MCF 10A (cell line): ENCODE results near the gene TEX48. TPM values are rescaled to one million over a fixed set of nuclear protein-coding genes. Genes with fewer than 3 reads are reported as not detected.

ENCODE experiments used
- BruUV-seq: library from RNA; stranded (reverse); fragments of 400-500 nt; replicated peaks from 2 replicates; lab custom pipeline; 2021; lab: Mats Ljungman, UMichigan
- CTCF ChIA-PET: fragments of 300-600 bp; sonication (Branson Sonifier 250); formaldehyde crosslinking; extraction: SDS; loops from one replicate; lab custom pipeline; 2021; ENCODE audit warnings: antibody characterized with exemption, inconsistent platforms; lab: Yijun Ruan, JAX
- POLR2A ChIA-PET: fragments of 300-600, 350-650 bp; sonication (Branson Sonifier 250); formaldehyde crosslinking; extraction: SDS; loops from one replicate; lab custom pipeline; 2020; ENCODE audit warnings: antibody characterized with exemption, inconsistent platforms; lab: Yijun Ruan, JAX
- DNase-seq: peaks from one replicate; pipeline ENCODE4 v3.0.0-alpha.2; 2018; ENCODE audit not compliant: unreplicated experiment
- H3K27ac Mint-ChIP-seq: one replicate; pipeline ENCODE4 v1.8.0; 2022; ENCODE audit warnings: mild to moderate bottlenecking, low read depth, mixed read lengths; ENCODE audit not compliant: unreplicated experiment
- H3K27me3 Mint-ChIP-seq: one replicate; pipeline ENCODE4 v1.8.0; 2022; ENCODE audit warnings: mixed read lengths; ENCODE audit not compliant: insufficient read depth, unreplicated experiment
- H3K36me3 Mint-ChIP-seq: one replicate; pipeline ENCODE4 v1.8.0; 2022; ENCODE audit warnings: mild to moderate bottlenecking, moderate library complexity, mixed read lengths; ENCODE audit not compliant: insufficient read depth, unreplicated experiment
- H3K4me1 Mint-ChIP-seq: one replicate; pipeline ENCODE4 v1.8.0; 2022; ENCODE audit warnings: mixed read lengths; ENCODE audit not compliant: insufficient read depth, unreplicated experiment
- H3K4me3 Mint-ChIP-seq: one replicate; pipeline ENCODE4 v1.8.0; 2022; ENCODE audit warnings: mild to moderate bottlenecking, moderate library complexity, mixed read lengths; ENCODE audit not compliant: unreplicated experiment
- H3K9me3 Mint-ChIP-seq: one replicate; pipeline ENCODE4 v1.8.0; 2022; ENCODE audit warnings: mixed read lengths; ENCODE audit not compliant: unreplicated experiment
- CTCF ChIP-seq: fragments of 200-600 bp; IDR thresholded peaks from one replicate; pipeline ENCODE4 v1.8.0; 2022; ENCODE audit warnings: antibody characterized with exemption, mild to moderate bottlenecking; ENCODE audit not compliant: unreplicated experiment
- intact Hi-C: fragments of 100-400 bp; cut with micrococcal nuclease; formaldehyde crosslinking; loops from 2 replicates; pipeline ENCODE4 v1.14.1; 2022
- total RNA-seq: library from RNA; stranded (reverse); gene quantifications from 2 replicates; pipeline ENCODE4 v1.2.3, GENCODE V29; 2022

The TEX48 gene
- total RNA-seq, 1 experiment from 2014 or later: not detected

GRCh38 chr9:114638404-114638803 lies 43.6 kb downstream of the TEX48 start:
- ChIA-PET POLR2A (interaction anchor here (1.2 to 1.3 kb wide), 2 partner anchors 13 to 51 kb away, joined by 3 read pairs; partner anchors contain the start of gene ATP6V1G1), CTCF (interaction anchor here (1.0 to 3.7 kb wide), 2 partner anchors 14 to 204 kb away, joined by 4 to 25 read pairs; no protein-coding TSS in a partner anchor)

GRCh38 chr9:114634387-114634786 lies 47.6 kb downstream of the TEX48 start:
- Mint-ChIP-seq H3K36me3 (peaks cover 19% of the 10 kb centered on the region), H3K4me1 (no peaks in the 10 kb centered on the region), H3K9me3 (no peaks in the 10 kb centered on the region), H3K4me3 (no peak overlapping the region), H3K27me3 (no peaks in the 10 kb centered on the region), H3K27ac (no peak overlapping the region)
- intact Hi-C loops: no loop called here
- CTCF ChIA-PET: interaction anchor here (1.6 kb wide), 1 partner anchor 19 kb away, joined by 9 read pairs; no protein-coding TSS in a partner anchor
- no peak for DNase-seq
- POLR2A ChIA-PET: interaction anchor here (0.6 to 0.9 kb wide), 2 partner anchors 127 to 133 kb away, joined by 3 read pairs; no protein-coding TSS in a partner anchor
- TF ChIP-seq CTCF: no peak
- no TSS peak for BruUV-seq

More at GRCh38 chr9:114638404-114638803, 43.6 kb downstream of the TEX48 start:
- no TSS peak for BruUV-seq
- Mint-ChIP-seq H3K4me1 (no peaks in the 10 kb centered on the region), H3K27ac (no peak overlapping the region), H3K27me3 (no peaks in the 10 kb centered on the region), H3K9me3 (no peaks in the 10 kb centered on the region), H3K36me3 (peaks cover 28% of the 10 kb centered on the region), H3K4me3 (no peak overlapping the region)
- no peak for TF ChIP-seq CTCF
- intact Hi-C loops: no loop called here
- DNase-seq: no peak

GRCh38 chr9:114633438-114634089 lies 48.4 kb downstream of the TEX48 start:
- no peaks in the 10 kb centered on the region for H3K9me3 Mint-ChIP-seq
- intact Hi-C loops: no loop called here
- H3K27ac Mint-ChIP-seq: no peak overlapping the region
- no peak for DNase-seq
- no peak overlapping the region for H3K4me3 Mint-ChIP-seq
- H3K36me3 Mint-ChIP-seq: peaks cover 13% of the 10 kb centered on the region
- H3K27me3 Mint-ChIP-seq: no peaks in the 10 kb centered on the region
- CTCF ChIA-PET: interaction anchor here (0.6 to 1.3 kb wide), 2 partner anchors 20 to 193 kb away, joined by 3 to 5 read pairs; no protein-coding TSS in a partner anchor
- POLR2A ChIA-PET: interaction anchor here (0.9 kb wide), 1 partner anchor 126 kb away, joined by 3 read pairs; no protein-coding TSS in a partner anchor
- no TSS peak for BruUV-seq
- H3K4me1 Mint-ChIP-seq: no peaks in the 10 kb centered on the region
- no peak for TF ChIP-seq CTCF

GRCh38 chr9:114631166-114631565 lies 50.8 kb downstream of the TEX48 start:
- no TSS peak for BruUV-seq
- CTCF ChIA-PET: interaction anchor here (0.7 to 1.2 kb wide), 2 partner anchors 196 to 227 kb away, joined by 4 read pairs; no protein-coding TSS in a partner anchor
- no peaks in the 10 kb centered on the region for H3K27me3 Mint-ChIP-seq
- no peaks in the 10 kb centered on the region for H3K4me1 Mint-ChIP-seq
- H3K36me3 Mint-ChIP-seq: peaks cover 13% of the 10 kb centered on the region
- H3K27ac Mint-ChIP-seq: no peak overlapping the region
- intact Hi-C loops: no loop called here
- H3K4me3 Mint-ChIP-seq: no peak overlapping the region
- TF ChIP-seq CTCF: no peak
- no peaks in the 10 kb centered on the region for H3K9me3 Mint-ChIP-seq
- DNase-seq: no peak
- POLR2A ChIA-PET: no interaction called here
